ENCODE measurements around the gene TMEM81. TPM values are rescaled to one million over a fixed set of nuclear protein-coding genes. Genes with fewer than 3 reads are reported as not detected.

The TMEM81 gene
- total and polyA plus RNA-seq, 2 of the 8 experiments (the other 6 are each of a cell fraction or from before 2014, with no cell fraction given) = 2.1 to 5.9 TPM

- Histone ChIP-seq H2BK12ac (ENCODE audit: low read depth, low read length) (no peak overlapping the region), H4K91ac (replicated peaks; ENCODE audit: insufficient read length, low read length) (no peak overlapping the region), H4K20me1 (replicated peaks in 1 of 2; ENCODE audit: control insufficient read depth in 1 of 2, insufficient read depth in 2 of 2, low read length in 2 of 2) (no peaks in the 10 kb centered on the region), H3K4ac (replicated peaks; ENCODE audit: insufficient read length, low read depth, low read length) (no peak overlapping the region), H3K56ac (replicated peaks; ENCODE audit: insufficient read length, low read depth, low read length) (no peak overlapping the region), H3K14ac (ENCODE audit: insufficient read length) (no peak overlapping the region), H3K27ac (ENCODE audit: low read depth, low read length) (no peak overlapping the region), H3K9ac (replicated peaks in 1 of 4; ENCODE audit: extremely low read depth in 1 of 4, low read depth in 3 of 4, low read length in 3 of 4) (no peak overlapping the region), H4K8ac (ENCODE audit: extremely low read depth, insufficient read depth, low read length) (no peak overlapping the region), H3K4me3 (ENCODE audit: extremely low read depth in 1 of 4, insufficient read depth in 2 of 4, low read depth in 3 of 4, low read length in 4 of 4) (no peak overlapping the region), H2AFZ (ENCODE audit: low read length) (no peak overlapping the region), H4K5ac (ENCODE audit: insufficient read length, low read depth, low read length) (no peak overlapping the region), H2BK120ac (replicated peaks; ENCODE audit: low read depth, low read length) (no peak overlapping the region), H3K9me3 (ENCODE audit: insufficient read depth in 2 of 2, low read depth in 1 of 2, low read length in 1 of 2) (no peaks in the 10 kb centered on the region), H3K4me1 (replicated peaks in 1 of 4; ENCODE audit: control insufficient read depth in 3 of 4, insufficient read depth in 4 of 4, low read length in 3 of 4) (peaks cover 0 to 1% (median 0%) of the 10 kb centered on the region in 4 experiments; a peak in 2 of 7 replicates), H3K23me2 (ENCODE audit: low read depth, low read length) (no peaks in the 10 kb centered on the region), H3K36me3 (ENCODE audit: control insufficient read depth in 2 of 4, insufficient read depth in 4 of 4, low read length in 3 of 4) (no peaks in the 10 kb centered on the region), H3K18ac (ENCODE audit: extremely low read depth, low read length) (no peak overlapping the region), H3K23ac (ENCODE audit: insufficient read length) (no peak overlapping the region), H3K79me2 (ENCODE audit: control insufficient read depth in 1 of 2, insufficient read depth in 2 of 2, low read length in 2 of 2) (no peaks in the 10 kb centered on the region), H2BK20ac (ENCODE audit: low read length) (no peak overlapping the region), H2BK5ac (ENCODE audit: low read depth, low read length) (no peak overlapping the region), H2AK5ac (ENCODE audit: low read depth, low read length) (no peak overlapping the region), H2BK15ac (ENCODE audit: low read length) (no peak overlapping the region), H3K79me1 (ENCODE audit: low read depth, low read length) (no peaks in the 10 kb centered on the region), H3K27me3 (replicated peaks in 1 of 4; ENCODE audit: control insufficient read depth in 3 of 4, extremely low read depth in 1 of 4, insufficient read depth in 3 of 4, low read length in 3 of 4) (peaks cover 0 to 2% (median 0%) of the 10 kb centered on the region in 4 experiments; a peak in 1 of 7 replicates), H3K4me2 (ENCODE audit: insufficient read depth in 1 of 2, low read depth in 2 of 2, low read length in 2 of 2) (no peak overlapping the region)
- FAIRE-seq (no peak), DNase-seq (ENCODE audit: low read depth in 1 of 2, low spot score in 2 of 2) (no peak)
- ChIA-PET POLR2A (ENCODE audit: partially characterized antibody) (no interaction called here), CTCF (ENCODE audit: partially characterized antibody) (interaction anchor here (0.6 kb wide), 1 partner anchor 41 kb away, joined by 3 read pairs; no protein-coding TSS in a partner anchor)
- WGBS, 2 experiments (ENCODE audit: extremely low coverage in 1 of 2, insufficient coverage in 1 of 2, insufficient read length in 1 of 2, insufficient replicate concordance in 2 of 2, low coverage in 1 of 2, low lambda C conversion rate in 2 of 2, missing lambda C conversion rate in 1 of 2) = 97% methylated on average over 3 of the region's 3 CpGs; no CpG with 5 or more reads in 1 of the 2 experiments
Observed at GRCh38 chr1:205127646-205128045, 43.4 kb upstream of the TMEM81 start.
